ENCODE measurements around the gene STAB1.

STAB1 gene

GRCh38 chr3:52495777-52496602 lies 852 bp downstream of the STAB1 start:
- Histone ChIP-seq H3K9me3 (ENCODE audit: insufficient read depth, low read length, severe bottlenecking) (no peaks in the 10 kb centered on the region), H3K4me2 (ENCODE audit: insufficient read depth, low read length) (no peak overlapping the region), H3K4me3 (ENCODE audit: low read depth in 1 of 2, low read length in 2 of 2) (no peak overlapping the region), H3K27me3 (ENCODE audit: insufficient read depth, low read length, poor library complexity) (no peaks in the 10 kb centered on the region), H3K79me2 (ENCODE audit: insufficient read depth, low read length) (no peaks in the 10 kb centered on the region), H3K36me3 (ENCODE audit: insufficient read depth, low read length) (peaks cover 26% of the 10 kb centered on the region), H4K20me1 (ENCODE audit: insufficient read depth, low read length) (peaks cover 9% of the 10 kb centered on the region), H3K4me1 (ENCODE audit: insufficient read depth, low read length) (no peaks in the 10 kb centered on the region), H3K27ac (ENCODE audit: low read length) (no peak overlapping the region), H3K9ac (ENCODE audit: low read depth, low read length) (no peak overlapping the region), H2AFZ (ENCODE audit: low read depth, low read length) (no peak overlapping the region)
- TF ChIP-seq CTCF (IDR thresholded peaks at IDR 0.05; ENCODE audit: borderline replicate concordance, extremely low read depth, low read length, poor library complexity, severe bottlenecking): no peak
- DNase-seq (no peak), ATAC-seq (ENCODE audit: insufficient read depth, low read depth) (no peak)

GRCh38 chr3:52498137-52499054 lies 3.3 kb downstream of the STAB1 start:
- TF ChIP-seq CTCF (IDR thresholded peaks at IDR 0.05; ENCODE audit: borderline replicate concordance, extremely low read depth, low read length, poor library complexity, severe bottlenecking): no peak
- no peak for TF ChIP-seq EZH2 (IDR thresholded peaks at IDR 0.05; ENCODE audit: borderline replicate concordance, low read depth, low read length, severe bottlenecking)
- Histone ChIP-seq H3K4me2 (ENCODE audit: insufficient read depth, low read length) (no peak overlapping the region), H4K20me1 (ENCODE audit: insufficient read depth, low read length) (peaks cover 5% of the 10 kb centered on the region), H3K4me3 (ENCODE audit: low read depth in 1 of 2, low read length in 2 of 2) (no peak overlapping the region), H3K79me2 (ENCODE audit: insufficient read depth, low read length) (no peaks in the 10 kb centered on the region), H3K27me3 (ENCODE audit: insufficient read depth, low read length, poor library complexity) (no peaks in the 10 kb centered on the region), H2AFZ (ENCODE audit: low read depth, low read length) (no peak overlapping the region), H3K27ac (ENCODE audit: low read length) (no peak overlapping the region), H3K9ac (ENCODE audit: low read depth, low read length) (no peak overlapping the region), H3K4me1 (ENCODE audit: insufficient read depth, low read length) (no peaks in the 10 kb centered on the region), H3K36me3 (ENCODE audit: insufficient read depth, low read length) (peaks cover 2% of the 10 kb centered on the region; the same call in 1 of the 2 replicates), H3K9me3 (ENCODE audit: insufficient read depth, low read length, severe bottlenecking) (no peaks in the 10 kb centered on the region)
- no peak for DNase-seq
- no peak for ATAC-seq (ENCODE audit: insufficient read depth, low read depth)

GRCh38 chr3:52501046-52501445 lies 5.9 kb downstream of the STAB1 start:
- no peak overlapping the region for H3K27ac ChIP-seq (ENCODE audit: low read length)
- no peaks in the 10 kb centered on the region for H4K20me1 ChIP-seq (ENCODE audit: insufficient read depth, low read length)
- ATAC-seq (ENCODE audit: insufficient read depth, low read depth): no peak
- no peak overlapping the region for H3K9ac ChIP-seq (ENCODE audit: low read depth, low read length)
- no peaks in the 10 kb centered on the region for H3K79me2 ChIP-seq (ENCODE audit: insufficient read depth, low read length)
- no peaks in the 10 kb centered on the region for H3K9me3 ChIP-seq (ENCODE audit: insufficient read depth, low read length, severe bottlenecking)
- no peaks in the 10 kb centered on the region for H3K27me3 ChIP-seq (ENCODE audit: insufficient read depth, low read length, poor library complexity)
- no peak overlapping the region for H3K4me3 ChIP-seq (ENCODE audit: low read depth in 1 of 2, low read length in 2 of 2)
- H3K4me1 ChIP-seq (ENCODE audit: insufficient read depth, low read length): no peaks in the 10 kb centered on the region
- no peak overlapping the region for H2AFZ ChIP-seq (ENCODE audit: low read depth, low read length)
- no peak overlapping the region for H3K4me2 ChIP-seq (ENCODE audit: insufficient read depth, low read length)
- H3K36me3 ChIP-seq (ENCODE audit: insufficient read depth, low read length): no peaks in the 10 kb centered on the region
- no peak for TF ChIP-seq CTCF (IDR thresholded peaks at IDR 0.05; ENCODE audit: borderline replicate concordance, extremely low read depth, low read length, poor library complexity, severe bottlenecking)
- no peak for TF ChIP-seq EZH2 (IDR thresholded peaks at IDR 0.05; ENCODE audit: borderline replicate concordance, low read depth, low read length, severe bottlenecking)
- DNase-seq: no peak
